Heart left ventricle (tissue), 16 donors: ENCODE data around the gene ME1. TPM values are rescaled to one million over a fixed set of nuclear protein-coding genes. Genes with fewer than 3 reads are reported as not detected.
A peak's percentile ranks its signal among the peaks of the same experiment; 100 is the strongest.

Source experiments
- ATAC-seq, 4 donors: fragments of 200-7000 bp; cut with Tn5 transposase; one replicate each; pipeline ENCODE4 v1.9.1; 2020 to 2022; ENCODE audit warnings: moderate library complexity in 4 of 4, mild to moderate bottlenecking in 3 of 4, moderate number of reproducible peaks in 1 of 4
- DNase-seq, 5 donors: peaks; one replicate each; pipeline ENCODE4 v3.0.0-alpha.2; 2020
- H3K27ac ChIP-seq, 12 donors: fragments of 200-600 bp; sonication (generic) in 4 of 12; one replicate each; pipeline versions ENCODE4 v1.5.0 to v1.8.0; 2016 to 2022; ENCODE audit warnings: mild to moderate bottlenecking in 2 of 12
- H3K27me3 ChIP-seq, 9 donors: fragments of 200-600 bp; sonication (generic) in 2 of 9; one replicate each; pipeline versions ENCODE4 v1.5.1 to v1.8.0; 2016 to 2022; ENCODE audit warnings: mild to moderate bottlenecking in 3 of 9
- H3K36me3 ChIP-seq, 9 donors: fragments of 200-600 bp; sonication (generic) in 2 of 9; one replicate each; pipeline versions ENCODE4 v1.5.0 to v1.8.0; 2018 to 2022; ENCODE audit warnings: mild to moderate bottlenecking in 2 of 9
- H3K4me1 ChIP-seq, 12 donors: fragments of 200-600 bp; sonication (generic) in 4 of 12; one replicate each; pipeline versions ENCODE4 v1.5.0 to v1.8.0; 2016 to 2022; ENCODE audit warnings: mild to moderate bottlenecking in 3 of 12
- H3K4me3 ChIP-seq, 12 donors: fragments of 200-600 bp; sonication (generic) in 4 of 12; one replicate each; pipeline versions ENCODE4 v1.5.0 to v1.8.0; 2017 to 2022; ENCODE audit warnings: mild to moderate bottlenecking in 9 of 12, moderate library complexity in 4 of 12
- H3K9me3 ChIP-seq, 12 donors: fragments of 200-600 bp; sonication (generic) in 4 of 12; one replicate each; pipeline versions ENCODE4 v1.5.0 to v1.8.0; 2016 to 2022; ENCODE audit warnings: mild to moderate bottlenecking in 1 of 12
- CTCF ChIP-seq, 12 donors: fragments of 200-600 bp; sonication (generic) in 4 of 12; IDR thresholded peaks; one replicate each; pipeline versions ENCODE4 v1.5.0 to v1.8.0; 2018 to 2022; ENCODE audit warnings: antibody characterized with exemption in 12 of 12, mild to moderate bottlenecking in 5 of 12
- POLR2A ChIP-seq, 2 donors: fragments of 450-650 bp; IDR thresholded peaks; one replicate each; pipeline ENCODE4 v1.6.1; 2017; ENCODE audit warnings: antibody characterized with exemption in 2 of 2, mild to moderate bottlenecking in 2 of 2, moderate library complexity in 2 of 2
- WGBS, 4 donors: extraction: QIAGEN DNeasy Blood & Tissue Kit in 2 of 4; methylation state at CpG; one replicate each; pipeline versions ENCODE4 v1.1.5 to v1.1.7; 2013 to 2018; 5-methylcytosine and 5-hydroxymethylcytosine counted together
- intact Hi-C, 10 donors: fragments of 100-400 bp; cut with DNase I; formaldehyde crosslinking; loops; one replicate each; pipeline versions ENCODE4 v1.11.1 to v1.14.2; 2022
- polyA plus RNA-seq, 2 donors: library from polyadenylated mRNA; stranded (reverse); fragments of 200-250 nt; gene quantifications; one replicate each; pipeline ENCODE4 v1.2.3, GENCODE V29; 2013
- total RNA-seq, 9 donors: library from RNA; depleted of rRNA in 2 of 9; stranded (reverse); fragments of >200 nt in 2 of 9; fragmentation: NEBNext Ultra II Directional in 3 of 9; extraction: Animal tissue kit (Norgen Biotek cat#: 25700) in 3 of 9; gene quantifications; one replicate each; pipeline versions ENCODE4 v1.1.0 to v1.2.4, GENCODE V29; 2016 to 2023
- donor health status: ischemic (EF 13 %, LVEDD 7.1; RV severe dilation, severe dysfunction).
- donor health status: healthy with polysubstance abuse.
- donor health status: DM: no; HTN: yes; CAD: no.
- donor health status: DM: no; HTN: no; CAD: no.
- donor health status: ischemic (EF 25% LVEDD 6.9; RV normal size, moderate dysfunction).
- donor health status: ischemic (EF 25% LVEDD 5.7; RV mildly dilated, moderate dysfunction).
- donor health status: healthy.
- donor health status: DM: yes; HTN: yes; CAD: no.
- donor health status: ischemic (EF 35%, LVEDD 5.7; RV mildly dilated, moderate dysfunction).
- donor health status: nonischemic (EF 11% LVEDD 7.7; RV severe dilation, severe dysfunction).
- donor health status: DM: yes; HTN: yes; CAD: no.
- donor health status: PGD.
- donor health status: ischemic (EF 29% LVEDD 5.4; RV normal size, mild dysfunction).
- donor health status: nonischemic (EF 23%, LVEDD 6.1; RV moderate dilation, normal function).

The ME1 gene
- total and polyA plus RNA-seq, 11 donors = 7.0 to 28.5 (median 18.1) TPM

- Histone ChIP-seq H3K4me1 (no peaks in the 10 kb centered on the region), H3K9me3 (no peaks in the 10 kb centered on the region), H3K27ac (no peak overlapping the region), H3K27me3 (no peaks in the 10 kb centered on the region), H3K4me3 (no peak overlapping the region), H3K36me3 (peaks cover 0 to 7% (median 2%) of the 10 kb centered on the region in 9 donors)
- intact Hi-C loops = no loop called here
- no peak for ATAC-seq
- WGBS, 4 donors = 77 to 92% (median 84%) methylated on average over 4 of the region's 4 CpGs
- DNase-seq = no peak
- TF ChIP-seq POLR2A (IDR thresholded peaks at IDR 0.05) (no peak), CTCF (IDR thresholded peaks at IDR 0.05) (no peak)
Observed at GRCh38 chr6:83202031-83202430, 228.8 kb downstream of the ME1 start.

GRCh38 chr6:83199863-83200225 lies 231.0 kb downstream of the ME1 start:
- intact Hi-C loops = loop anchor here in 6 of 10 donors (10.0 kb wide), 4 partner anchors 125 to 955 kb away; partner anchors contain the start of genes IBTK (in 3 of the 6) and TPBG (in 2 of the 6)
- Histone ChIP-seq H3K4me1 (peaks cover 0 to 3% (median 0%) of the 10 kb centered on the region in 12 donors), H3K27me3 (no peaks in the 10 kb centered on the region), H3K4me3 (no peak overlapping the region), H3K36me3 (peaks cover 0 to 25% (median 17%) of the 10 kb centered on the region in 9 donors), H3K27ac (no peak overlapping the region), H3K9me3 (no peaks in the 10 kb centered on the region)
- DNase-seq = no peak
- WGBS, 4 donors = 56 to 70% (median 61%) methylated on average over 2 of the region's 2 CpGs
- no peak for TF ChIP-seq CTCF (IDR thresholded peaks at IDR 0.05)
- ATAC-seq = peak in 2 of 4 donors; percentile 24 to 32

GRCh38 chr6:83199173-83199862 lies 231.5 kb downstream of the ME1 start:
- Histone ChIP-seq H3K36me3 (peaks cover 0 to 25% (median 17%) of the 10 kb centered on the region in 9 donors), H3K27me3 (no peaks in the 10 kb centered on the region), H3K27ac (no peak overlapping the region), H3K9me3 (no peaks in the 10 kb centered on the region), H3K4me3 (no peak overlapping the region), H3K4me1 (peaks cover 0 to 8% (median 3%) of the 10 kb centered on the region in 12 donors)
- no peak for TF ChIP-seq POLR2A (IDR thresholded peaks at IDR 0.05)
- TF ChIP-seq CTCF (IDR thresholded peaks at IDR 0.05) = no peak
- 89 to 95% (median 92%) methylated on average over 5 of the region's 5 CpGs for WGBS, 4 donors
- intact Hi-C loops = loop anchor here in 6 of 10 donors (10.0 kb wide), 4 partner anchors 125 to 955 kb away; partner anchors contain the start of genes IBTK (in 3 of the 6) and TPBG (in 2 of the 6)
- ATAC-seq (no peak), DNase-seq (no peak)

- Histone ChIP-seq H3K4me1 (peaks cover 0 to 13% (median 7%) of the 10 kb centered on the region in 12 donors), H3K36me3 (peaks cover 0 to 25% (median 17%) of the 10 kb centered on the region in 9 donors), H3K27me3 (no peaks in the 10 kb centered on the region), H3K4me3 (no peak overlapping the region), H3K9me3 (no peaks in the 10 kb centered on the region), H3K27ac (no peak overlapping the region)
- ATAC-seq = no peak
- intact Hi-C loops = loop anchor here in 6 of 10 donors (10.0 kb wide), 4 partner anchors 124 to 954 kb away; partner anchors contain the start of genes IBTK (in 3 of the 6) and TPBG (in 2 of the 6)
- WGBS, 4 donors = 89 to 92% (median 90%) methylated on average over 4 of the region's 4 CpGs
- no peak for DNase-seq
- TF ChIP-seq CTCF (IDR thresholded peaks at IDR 0.05) = no peak
- TF ChIP-seq POLR2A (IDR thresholded peaks at IDR 0.05) = no peak
Observed at GRCh38 chr6:83198486-83199172, 232.2 kb downstream of the ME1 start.
